Left cardiac atrium (tissue), 4 donors: ENCODE results near the gene SSR3. TPM values are rescaled to one million over a fixed set of nuclear protein-coding genes. Genes with fewer than 3 reads are reported as not detected.

Experiments
- ATAC-seq, 2 donors: fragments of 200-7000 bp; cut with Tn5 transposase; one replicate each; pipeline ENCODE4 v1.9.1; 2020; ENCODE audit warnings: mild to moderate bottlenecking in 2 of 2, moderate library complexity in 2 of 2
- DNase-seq: peaks from one replicate; pipeline ENCODE4 v3.0.0-alpha.2; 2020
- intact Hi-C, 2 donors: fragments of 100-400 bp; cut with DNase I; formaldehyde crosslinking; loops; one replicate each; pipeline versions ENCODE4 v1.14.1 to v1.15.1; 2022 to 2023
- total RNA-seq, 2 donors: library from RNA; stranded (reverse); fragmentation: NEBNext Ultra II Directional; extraction: Animal tissue kit (Norgen Biotek cat#: 25700); gene quantifications; one replicate each; pipeline ENCODE4 v1.2.1, GENCODE V29; 2021
- donor health status: DM: no; HTN: yes; CAD: no.
- donor health status: DM: no; HTN: yes; CAD: no; lungs with severe emphysema.
- donor health status: DM: yes; HTN: yes; CAD: no.
- donor health status: Dilated cardiomyopathy.

SSR3 gene
- total RNA-seq, 2 donors from 2014 or later, result 145 to 162 TPM

GRCh38 chr3:156543043-156543555 lies 11.8 kb downstream of the SSR3 start:
- ATAC-seq (no peak), DNase-seq (no peak)
- intact Hi-C loops, result no loop called here

GRCh38 chr3:156542101-156543042 lies 12.5 kb downstream of the SSR3 start:
- ATAC-seq, result peak; percentile 44 to 65
- DNase-seq, result no peak
- intact Hi-C loops, result no loop called here

DNA sequence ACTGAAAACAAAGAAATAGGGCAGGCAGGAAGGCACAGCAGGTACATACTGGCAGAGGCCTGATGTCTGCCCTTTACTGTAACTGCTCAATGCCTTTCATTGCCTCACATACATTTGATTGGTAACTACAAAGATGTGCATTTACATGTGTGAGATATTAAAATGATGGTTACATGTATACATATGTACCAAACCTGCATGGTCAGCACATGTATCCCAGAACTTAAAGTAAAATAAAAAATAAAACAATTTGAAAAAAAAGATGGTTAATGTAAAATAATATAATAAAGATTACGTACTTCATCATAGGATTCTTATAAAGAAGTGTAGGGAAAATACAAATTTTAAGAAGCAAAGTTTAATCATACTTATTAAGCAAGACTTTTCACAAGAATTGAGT lies 15.1 kb downstream of the SSR3 start:
- no peak for DNase-seq
- no peak for ATAC-seq
- intact Hi-C loops, result no loop called here

DNA sequence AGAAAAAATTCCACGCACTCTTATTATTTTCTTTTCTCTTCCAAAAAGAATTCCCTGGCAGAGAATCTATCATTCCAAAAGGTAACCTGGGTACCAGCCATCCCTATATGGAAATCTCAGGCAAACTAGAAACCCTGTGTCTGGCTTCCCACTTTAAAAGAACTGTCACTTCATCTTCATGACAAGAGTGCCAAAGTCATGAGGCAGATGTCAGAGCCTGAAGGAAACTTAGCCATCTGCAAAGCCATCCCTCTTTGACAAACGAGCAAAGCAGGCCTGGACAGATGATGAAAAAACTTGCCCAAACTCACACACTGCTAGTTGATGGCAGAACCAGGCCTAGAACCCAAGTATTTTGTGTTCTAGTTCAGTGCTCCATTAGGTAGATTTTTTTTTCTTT lies 15.9 kb downstream of the SSR3 start:
- intact Hi-C loops, result no loop called here
- ATAC-seq (no peak), DNase-seq (no peak)

DNA sequence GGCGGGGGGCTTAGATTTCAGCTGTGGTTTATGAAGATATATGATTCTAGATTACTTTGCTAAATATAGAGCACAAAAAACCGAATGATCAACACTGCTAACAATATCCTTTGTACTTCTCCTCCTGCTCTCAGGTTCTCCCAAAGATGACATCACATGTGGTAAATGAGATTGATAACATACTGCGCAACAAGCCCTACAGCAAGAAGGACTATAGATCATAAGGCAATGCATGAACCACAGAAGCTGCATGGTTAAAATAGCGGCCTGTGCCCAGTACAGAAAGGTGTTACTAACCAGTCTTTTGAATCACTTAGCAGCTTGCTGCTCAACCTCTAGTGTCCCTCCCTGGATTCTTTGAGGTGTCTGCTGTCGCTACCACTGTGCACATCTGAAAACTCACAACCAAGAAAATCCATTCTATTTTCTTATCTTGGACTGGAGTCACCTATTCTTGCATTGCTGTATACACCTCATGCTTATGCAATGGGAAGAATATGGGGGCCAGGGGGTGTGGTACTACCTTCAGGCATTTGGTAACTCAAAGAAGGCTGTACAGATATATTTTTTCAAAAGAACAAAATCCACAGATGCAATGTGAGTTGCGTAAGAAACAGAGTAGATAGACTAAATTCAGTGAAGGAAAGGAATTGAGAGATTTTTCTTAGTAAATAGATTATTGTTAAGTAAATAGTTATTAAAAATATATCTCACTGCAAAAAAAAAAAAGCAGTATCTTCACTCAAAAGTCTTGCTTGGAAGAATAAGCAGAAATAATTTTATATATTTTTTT lies 18.2 kb downstream of the SSR3 start:
- ATAC-seq (no peak), DNase-seq (no peak)
- intact Hi-C loops, result no loop called here

DNA sequence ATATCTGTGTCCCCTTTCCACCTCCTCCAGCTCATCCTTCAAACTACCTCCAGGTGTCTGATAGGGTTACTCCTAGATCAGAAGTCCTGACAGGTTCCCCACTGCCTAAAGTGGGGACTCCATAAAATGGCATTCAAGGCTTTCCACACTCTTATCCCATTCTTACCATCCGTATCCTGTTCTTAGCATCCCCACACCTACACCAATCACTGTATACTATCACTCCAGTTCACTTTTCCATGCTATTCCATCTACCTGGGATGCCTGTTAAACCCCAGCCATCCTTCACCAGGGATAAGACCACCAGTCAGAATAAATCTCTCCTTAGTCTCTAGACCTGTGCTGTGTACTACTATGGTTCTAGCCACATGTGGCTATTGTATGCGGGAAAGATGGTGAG lies 19.1 kb downstream of the SSR3 start:
- ATAC-seq, result no peak
- DNase-seq, result no peak
- intact Hi-C loops, result no loop called here

- DNase-seq, result peak; percentile 70
- ATAC-seq, result peak; percentile 90 to 98
- intact Hi-C loops, result no loop called here
Observed at GRCh38 chr3:156535162-156535627, 19.7 kb downstream of the SSR3 start.

DNA sequence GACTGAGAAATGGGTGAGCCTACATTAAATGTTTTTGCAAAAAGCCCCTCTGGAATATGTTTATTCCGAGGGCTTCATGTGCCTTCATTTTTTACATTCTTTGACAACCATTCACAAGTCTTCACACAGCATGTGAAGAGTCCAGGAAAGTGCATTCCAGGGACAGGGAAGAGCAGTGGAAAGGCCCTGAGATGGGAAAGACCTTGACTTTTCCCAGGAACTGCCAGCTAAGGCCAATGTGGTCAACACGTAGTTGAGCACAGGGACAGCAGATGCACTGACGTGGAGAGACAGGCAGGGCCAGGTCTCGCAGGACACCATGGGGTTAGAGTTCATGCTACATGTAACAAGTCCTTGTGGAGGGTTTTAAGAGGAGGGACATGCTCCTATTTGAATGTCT lies 21.7 kb downstream of the SSR3 start:
- intact Hi-C loops, result no loop called here
- DNase-seq, result no peak
- peak in 1 of 2 donors; percentile 20 for ATAC-seq

GRCh38 chr3:156532730-156533129 lies 22.2 kb downstream of the SSR3 start:
- ATAC-seq (no peak), DNase-seq (no peak)
- intact Hi-C loops, result no loop called here

DNA sequence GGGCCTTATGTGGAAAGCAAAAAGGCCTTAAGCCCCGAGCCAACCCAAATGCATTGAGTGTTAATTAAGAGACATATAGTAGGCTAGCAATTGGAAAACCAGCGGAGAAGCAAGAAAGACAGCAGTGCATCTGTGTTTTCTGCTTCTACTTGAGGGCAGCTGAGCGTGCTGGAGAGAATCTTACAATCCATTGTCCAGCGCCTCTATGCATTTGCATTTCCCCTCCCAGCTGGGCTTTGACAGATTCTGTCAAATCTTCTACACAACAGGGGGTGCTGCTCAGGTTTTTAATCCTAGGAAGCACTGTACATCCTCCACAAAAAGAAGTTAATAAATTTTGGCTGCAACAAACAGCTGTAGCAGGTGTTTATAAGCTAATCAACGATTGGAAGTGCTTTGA lies 23.9 kb downstream of the SSR3 start:
- ATAC-seq, result no peak
- intact Hi-C loops, result no loop called here
- no peak for DNase-seq

DNA sequence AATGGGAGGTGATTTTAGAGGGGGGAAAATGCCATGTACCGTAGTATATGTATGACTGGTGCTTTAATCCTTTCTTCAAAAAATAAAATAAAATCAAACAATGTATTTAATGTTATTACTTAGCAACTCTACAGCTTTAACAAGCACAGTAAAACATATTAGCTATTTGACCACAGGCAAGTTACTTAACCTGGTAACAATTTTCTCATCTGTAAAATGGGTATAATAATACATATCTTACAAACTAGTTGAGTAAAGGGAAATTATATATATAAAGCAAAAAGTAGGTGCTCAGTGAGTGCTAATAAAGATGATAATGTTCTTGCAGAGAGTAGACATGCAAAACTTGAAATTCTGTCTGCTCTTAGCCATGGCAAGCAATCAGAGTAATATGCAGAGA lies 27.9 kb downstream of the SSR3 start:
- intact Hi-C loops, result no loop called here
- ATAC-seq, result no peak
- DNase-seq, result no peak

DNA sequence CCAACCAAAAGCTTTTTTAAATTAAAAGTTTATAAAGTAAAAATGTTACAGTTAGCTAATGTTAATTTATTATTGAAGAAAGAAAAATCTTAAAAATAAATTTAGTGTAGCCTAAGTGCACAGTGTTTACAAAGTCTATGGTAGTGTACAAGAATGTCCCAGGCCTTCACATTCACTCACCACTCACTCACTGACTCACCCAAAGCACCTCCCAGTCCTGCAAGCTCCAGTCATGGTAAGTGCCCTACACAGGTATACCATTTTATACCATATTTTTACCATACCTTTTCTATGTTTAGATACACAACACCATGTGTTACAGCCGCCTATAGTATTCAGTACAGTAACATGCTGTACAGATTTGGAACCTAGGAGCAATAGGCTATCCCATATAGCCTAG lies 29.1 kb downstream of the SSR3 start:
- ATAC-seq, result no peak
- no peak for DNase-seq
- intact Hi-C loops, result no loop called here

DNA sequence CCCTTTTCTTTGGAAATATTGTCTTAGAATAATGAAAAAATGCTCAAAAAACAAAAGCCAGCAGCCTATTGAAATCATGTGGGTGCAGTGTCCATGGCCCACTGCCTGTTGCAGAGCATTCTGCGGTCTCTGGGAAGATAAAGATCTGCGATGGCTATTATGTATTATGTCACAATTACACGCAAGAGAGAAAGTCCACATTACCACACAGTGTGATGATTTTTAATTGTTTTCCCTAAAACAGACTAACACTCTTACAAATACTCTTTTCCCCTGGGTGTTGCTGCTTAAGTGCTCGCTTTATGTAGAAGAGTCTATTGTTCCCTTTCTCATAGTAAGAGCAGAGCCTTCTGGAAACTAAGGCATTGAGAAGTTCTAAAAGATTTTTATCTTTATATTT lies 32.2 kb downstream of the SSR3 start:
- ATAC-seq (no peak), DNase-seq (no peak)
- intact Hi-C loops, result no loop called here

DNA sequence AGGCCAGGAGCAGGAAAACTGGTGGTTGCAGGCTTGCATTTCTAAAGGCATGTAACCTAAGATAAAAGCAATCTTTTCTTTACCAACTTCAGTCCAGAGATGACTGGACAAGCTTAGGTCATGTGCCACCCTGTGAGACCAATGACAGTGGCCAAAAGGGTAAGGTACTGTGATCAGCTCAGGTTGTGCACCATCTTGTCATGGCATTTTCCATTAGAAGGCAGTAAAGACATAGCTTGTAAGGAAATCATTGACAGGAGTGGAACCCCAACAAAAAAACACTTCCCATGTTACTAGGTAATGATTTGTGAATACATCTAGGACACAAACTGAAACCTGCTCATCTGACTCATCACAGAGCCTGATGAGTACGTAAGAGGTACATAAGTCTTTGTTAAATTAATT lies 35.2 kb downstream of the SSR3 start:
- DNase-seq, result no peak
- intact Hi-C loops, result no loop called here
- ATAC-seq, result no peak

DNA sequence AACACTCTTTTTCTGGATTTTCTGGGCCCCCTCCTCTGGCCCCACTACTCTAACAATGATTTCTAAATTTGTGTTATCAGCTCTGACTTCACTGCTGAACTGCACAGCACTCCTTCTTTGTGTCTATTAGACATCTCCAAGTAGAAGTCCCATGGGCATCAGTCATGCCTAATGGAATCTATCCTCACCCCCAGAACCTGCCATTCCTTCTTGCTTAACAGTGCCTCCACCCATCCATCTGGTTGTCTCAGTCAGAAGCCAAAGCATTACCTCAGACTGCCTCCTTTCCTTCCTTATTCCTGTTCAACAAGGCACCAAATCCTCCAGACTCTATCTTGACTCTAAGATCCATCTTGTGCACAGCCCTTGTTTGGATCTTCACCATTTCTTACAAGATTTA lies 36.2 kb downstream of the SSR3 start:
- peak in 1 of 2 donors; percentile 81 for ATAC-seq
- intact Hi-C loops, result no loop called here
- no peak for DNase-seq

DNA sequence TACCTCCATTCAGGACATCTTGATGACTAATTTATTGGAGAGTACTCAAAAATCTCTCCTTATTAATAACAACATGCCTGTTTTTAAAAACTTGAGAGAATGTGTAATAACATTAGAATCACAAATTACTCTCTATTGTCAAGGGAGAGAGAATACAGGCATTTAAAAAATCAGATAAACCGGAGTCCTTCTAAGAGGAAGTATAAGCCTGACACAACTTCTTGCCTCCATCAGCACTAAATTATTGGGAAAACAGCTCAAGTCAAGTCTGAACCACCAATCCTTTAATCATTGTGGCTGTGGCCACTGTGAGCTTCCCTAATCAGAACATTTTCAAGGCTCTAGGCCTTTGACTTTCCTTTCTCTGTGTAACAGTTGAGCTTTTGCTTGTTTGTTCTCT lies 38.0 kb downstream of the SSR3 start:
- ATAC-seq (peak; percentile 24 to 30), DNase-seq (no peak)
- intact Hi-C loops, result no loop called here

DNA sequence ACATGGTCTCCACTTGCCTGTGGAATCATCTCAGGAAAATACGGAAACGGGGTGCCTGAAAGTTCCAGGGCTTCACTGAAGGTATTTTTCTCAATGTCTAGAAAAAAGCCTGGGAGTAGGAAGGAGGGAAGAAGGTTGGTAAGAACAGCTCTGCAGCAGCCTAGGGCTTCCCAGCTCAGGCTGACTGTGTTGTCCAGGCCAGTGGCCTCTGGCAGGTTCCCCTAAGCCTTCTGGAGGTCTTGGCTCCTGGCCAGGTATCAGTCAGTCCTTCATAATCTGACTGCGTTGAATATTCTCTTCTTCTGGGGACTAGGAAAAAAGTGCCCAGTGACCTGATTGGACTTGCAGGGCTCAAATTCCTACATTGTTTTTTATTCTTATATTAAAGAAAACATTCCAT lies 38.6 kb downstream of the SSR3 start:
- peak; percentile 61 for ATAC-seq
- no peak for DNase-seq
- intact Hi-C loops, result no loop called here

DNA sequence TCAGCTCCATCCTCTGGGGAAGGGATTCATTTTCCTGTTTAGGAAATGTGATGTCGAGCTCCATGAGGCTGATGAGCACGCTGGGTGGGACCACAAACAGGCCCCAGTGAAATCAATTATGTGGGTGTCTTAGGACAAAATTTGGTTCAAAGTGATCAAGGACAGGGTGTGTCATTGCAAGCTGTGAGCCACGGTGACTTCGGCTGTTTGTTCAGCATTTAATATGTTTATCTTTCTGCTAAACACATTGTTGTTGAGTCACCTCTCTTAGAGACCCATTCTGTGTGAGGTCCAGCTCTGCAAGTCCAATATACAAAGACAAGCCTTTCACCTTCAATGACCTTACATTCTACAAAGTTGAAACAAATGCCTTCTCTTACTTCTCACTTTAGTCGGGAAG lies 41.3 kb downstream of the SSR3 start:
- ATAC-seq, result no peak
- DNase-seq, result no peak
- intact Hi-C loops, result no loop called here

DNA sequence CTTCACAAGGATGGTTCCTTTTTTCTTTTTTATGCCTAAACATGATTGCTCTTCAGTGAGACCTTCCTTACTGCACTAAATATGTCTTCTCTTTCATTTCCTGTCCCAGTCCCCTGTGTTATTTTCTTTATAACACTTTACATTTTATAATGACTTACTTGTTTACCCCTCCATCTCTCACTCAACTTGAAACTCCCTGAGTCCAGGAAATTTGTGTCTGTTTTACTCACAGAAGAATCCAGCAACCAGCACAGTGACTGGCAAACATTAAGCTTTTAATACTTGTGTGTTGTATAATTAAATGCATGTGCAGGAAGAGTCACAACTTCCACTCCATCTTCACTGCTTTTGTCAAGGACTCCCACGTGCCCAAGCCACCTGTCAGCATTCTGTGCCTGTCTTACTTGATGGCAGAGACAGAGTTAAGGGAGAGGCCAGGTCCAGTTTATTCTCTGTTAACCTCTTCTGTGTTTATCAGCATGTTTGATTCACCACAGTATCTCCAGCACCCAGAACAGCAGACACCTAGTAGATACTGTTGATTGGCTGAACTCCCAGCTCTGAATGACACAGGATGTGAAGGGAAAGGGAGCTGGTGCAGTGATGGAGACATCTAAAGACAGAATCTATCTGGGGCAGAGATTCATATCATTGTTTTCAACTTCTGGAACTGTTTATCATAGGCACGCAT lies 42.8 kb downstream of the SSR3 start:
- intact Hi-C loops, result no loop called here
- no peak for ATAC-seq
- DNase-seq, result no peak
